ENCODE results near the gene POLR3B. TPM values are rescaled to one million over a fixed set of nuclear protein-coding genes. Genes with fewer than 3 reads are reported as not detected.

POLR3B gene
- total RNA-seq, 1 donor from 2014 or later: 7.3 TPM

DNA sequence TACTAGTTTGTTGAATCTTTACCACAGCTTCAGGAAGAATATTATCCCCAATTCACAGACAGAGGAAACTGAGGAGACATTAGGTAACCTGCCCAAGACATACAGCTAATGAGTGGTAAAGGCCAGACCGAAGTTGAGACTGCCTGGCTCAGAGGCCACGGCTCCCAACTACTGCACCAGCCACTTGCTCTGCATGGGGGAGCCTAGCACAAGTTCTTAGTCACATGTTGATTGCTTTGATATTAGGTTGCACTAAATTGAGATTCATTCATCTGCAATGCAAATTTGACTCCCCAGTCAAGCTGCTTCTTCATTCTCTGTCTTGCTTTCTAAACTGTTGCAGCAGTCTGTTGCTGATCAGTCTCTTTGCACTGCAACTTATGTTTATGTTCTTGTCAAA is 25.9 kb upstream of the POLR3B start:
- no peak overlapping the region for H3K27ac Mint-ChIP-seq
- CTCF ChIA-PET: interaction anchor here (0.7 kb wide), 1 partner anchor 108 kb away, joined by 3 read pairs; no protein-coding TSS in a partner anchor
- H3K4me1 Mint-ChIP-seq: peaks cover 9% of the 10 kb centered on the region
- DNase-seq: no peak
- H3K36me3 Mint-ChIP-seq (ENCODE audit: low read depth): peaks cover 85% of the 10 kb centered on the region
- intact Hi-C loops (cut with micrococcal nuclease): no loop called here
- POLR2A ChIA-PET: no interaction called here
- ATAC-seq (ENCODE audit: low read depth): no peak
- H3K9me3 Mint-ChIP-seq: no peaks in the 10 kb centered on the region
- TF ChIP-seq CTCF (IDR thresholded peaks at IDR 0.05): no peak
- no peaks in the 10 kb centered on the region for H3K27me3 Mint-ChIP-seq
- H3K4me3 Mint-ChIP-seq: no peak overlapping the region

DNA sequence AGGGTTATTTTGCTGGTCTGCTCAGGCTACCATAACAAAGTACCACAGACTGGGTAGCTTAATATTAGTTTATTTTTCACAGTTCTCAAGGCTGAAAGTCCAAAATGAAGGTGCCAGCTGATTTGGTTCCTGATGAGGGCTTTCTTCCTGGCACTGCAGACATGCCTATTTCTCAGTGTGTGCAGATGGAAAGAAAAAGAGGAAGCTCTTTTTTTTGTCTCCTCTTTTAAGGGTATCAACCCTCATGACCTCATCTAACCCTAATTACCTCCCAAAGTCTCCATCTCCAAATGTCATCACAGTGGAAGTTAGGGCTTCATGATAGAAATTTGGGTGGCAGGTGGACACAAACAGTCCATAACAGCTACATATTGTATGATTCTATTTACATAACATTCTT is 25.0 kb upstream of the POLR3B start:
- TF ChIP-seq CTCF (IDR thresholded peaks at IDR 0.05): no peak
- ChIA-PET POLR2A (interaction anchor here (1.1 kb wide), 1 partner anchor 31 kb away, joined by 3 read pairs; no protein-coding TSS in a partner anchor), CTCF (no interaction called here)
- no peak for DNase-seq
- Mint-ChIP-seq H3K27me3 (no peaks in the 10 kb centered on the region), H3K4me1 (peaks cover 9% of the 10 kb centered on the region), H3K27ac (no peak overlapping the region), H3K4me3 (no peak overlapping the region), H3K9me3 (no peaks in the 10 kb centered on the region), H3K36me3 (ENCODE audit: low read depth) (peaks cover 85% of the 10 kb centered on the region)
- intact Hi-C loops (cut with micrococcal nuclease): no loop called here
- ATAC-seq (ENCODE audit: low read depth): no peak

DNA sequence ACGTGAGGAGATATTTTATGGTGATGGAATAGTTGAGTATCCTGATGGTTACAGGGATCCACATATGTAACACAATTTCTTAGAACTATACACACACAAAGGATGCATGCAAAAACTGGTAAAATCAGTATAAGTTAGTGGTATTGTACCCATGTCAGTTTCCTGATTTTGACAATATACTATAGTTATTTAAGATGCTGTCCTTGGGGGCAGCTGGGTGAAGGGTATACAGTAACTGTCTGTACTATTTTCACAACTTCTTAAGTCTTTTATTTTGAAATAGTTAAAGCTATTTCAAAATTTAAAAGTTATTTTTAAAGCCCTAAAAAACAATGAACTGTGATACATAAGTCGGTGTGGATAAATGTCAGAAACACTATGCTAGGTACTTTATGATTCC is 24.5 kb upstream of the POLR3B start:
- Mint-ChIP-seq H3K4me3 (no peak overlapping the region), H3K27ac (no peak overlapping the region), H3K27me3 (no peaks in the 10 kb centered on the region), H3K4me1 (peaks cover 9% of the 10 kb centered on the region), H3K9me3 (no peaks in the 10 kb centered on the region), H3K36me3 (ENCODE audit: low read depth) (peaks cover 86% of the 10 kb centered on the region)
- ChIA-PET CTCF (no interaction called here), POLR2A (interaction anchor here (1.1 kb wide), 1 partner anchor 31 kb away, joined by 3 read pairs; no protein-coding TSS in a partner anchor)
- ATAC-seq (ENCODE audit: low read depth) (no peak), DNase-seq (no peak)
- no peak for TF ChIP-seq CTCF (IDR thresholded peaks at IDR 0.05)
- intact Hi-C loops (cut with micrococcal nuclease): no loop called here

GRCh38 chr12:106333756-106334155 is 23.8 kb upstream of the POLR3B start:
- ATAC-seq (ENCODE audit: low read depth): no peak
- no peak overlapping the region for H3K27ac Mint-ChIP-seq
- no peak for TF ChIP-seq CTCF (IDR thresholded peaks at IDR 0.05)
- intact Hi-C loops (cut with micrococcal nuclease): no loop called here
- CTCF ChIA-PET: no interaction called here
- H3K4me3 Mint-ChIP-seq: no peak overlapping the region
- H3K27me3 Mint-ChIP-seq: no peaks in the 10 kb centered on the region
- H3K36me3 Mint-ChIP-seq (ENCODE audit: low read depth): peaks cover 86% of the 10 kb centered on the region
- no peaks in the 10 kb centered on the region for H3K9me3 Mint-ChIP-seq
- no peak for DNase-seq
- POLR2A ChIA-PET: no interaction called here
- peaks cover 9% of the 10 kb centered on the region for H3K4me1 Mint-ChIP-seq

- no peaks in the 10 kb centered on the region for H3K27me3 Mint-ChIP-seq
- ChIA-PET POLR2A (no interaction called here), CTCF (no interaction called here)
- no peaks in the 10 kb centered on the region for H3K9me3 Mint-ChIP-seq
- H3K4me3 Mint-ChIP-seq: no peak overlapping the region
- intact Hi-C loops (cut with micrococcal nuclease): no loop called here
- DNase-seq: no peak
- H3K36me3 Mint-ChIP-seq (ENCODE audit: low read depth): peaks cover 88% of the 10 kb centered on the region
- TF ChIP-seq CTCF (IDR thresholded peaks at IDR 0.05): no peak
- no peaks in the 10 kb centered on the region for H3K4me1 Mint-ChIP-seq
- ATAC-seq (ENCODE audit: low read depth): no peak
- no peak overlapping the region for H3K27ac Mint-ChIP-seq
These were observed 16.3 kb upstream of the POLR3B start for GRCh38 chr12:106341086-106341877.

All from activated B cell treated with CpG ODN at 0.5 μM for 24 hours (primary cell).